GM12872 (cell line): ENCODE measurements around the gene STIP1.

Source experiments
- CTCF ChIP-seq: IDR thresholded peaks from 3 replicates; pipeline ENCODE4 v1.5.1; 2011; ENCODE audit warnings: low read depth, mild to moderate bottlenecking, low read length, moderate library complexity; ENCODE audit not compliant: insufficient read depth

Gene STIP1

GRCh38 chr11:64206457-64207255 lies 20.7 kb downstream of the STIP1 start, which contains the start of gene FERMT3:
TSS of gene FERMT3 (plus strand) at chr11:64206721. CDS start at chr11:64207365, 644 bp downstream.
- TF ChIP-seq CTCF, result no peak

GRCh38 chr11:64207256-64208085 lies 21.5 kb downstream of the STIP1 start:
- TF ChIP-seq CTCF, result no peak

- TF ChIP-seq CTCF, result no peak
Measured at GRCh38 chr11:64208086-64208795, 22.3 kb downstream of the STIP1 start.

GRCh38 chr11:64208796-64209562 lies 23.0 kb downstream of the STIP1 start:
- no peak for TF ChIP-seq CTCF

GRCh38 chr11:64209563-64209843 lies 23.5 kb downstream of the STIP1 start:
- no peak for TF ChIP-seq CTCF

- TF ChIP-seq CTCF, result no peak
Measured at GRCh38 chr11:64210301-64211020, 24.5 kb downstream of the STIP1 start.
